ENCODE data around the gene BNIPL.

BNIPL gene

DNA sequence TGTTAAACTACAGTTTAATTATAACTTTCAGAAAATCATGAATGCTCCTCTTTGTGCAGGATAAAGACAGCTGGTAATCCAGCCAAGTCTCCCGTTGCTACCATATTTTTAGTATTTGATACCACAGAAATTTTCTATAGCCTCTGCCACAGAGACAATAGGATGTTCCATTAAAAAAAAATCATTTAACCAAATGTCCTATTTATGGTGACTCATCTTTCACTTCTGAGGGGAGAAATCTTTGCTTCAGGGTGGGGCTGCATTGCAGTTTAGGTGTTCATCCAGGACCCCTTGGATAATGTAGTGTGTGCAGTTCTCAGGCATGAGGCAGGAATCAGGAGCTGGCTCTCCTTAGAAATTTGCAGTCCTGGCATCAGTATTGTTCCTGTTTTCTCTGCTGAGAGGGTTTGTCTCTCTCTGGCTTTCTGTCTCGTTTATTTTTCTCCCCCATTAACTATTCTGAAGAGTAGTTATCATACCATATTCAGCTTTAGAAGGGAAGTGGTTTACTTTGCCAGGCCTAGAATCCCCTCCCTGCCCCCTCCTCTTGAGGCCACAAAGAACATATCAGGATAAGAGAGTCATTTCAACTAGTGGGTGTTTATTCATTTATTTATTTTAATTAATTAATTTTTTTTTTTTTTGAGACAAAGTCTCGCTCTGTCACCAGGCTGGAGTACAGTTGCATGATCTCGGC lies 25.1 kb upstream of the BNIPL start:
- no peak for DNase-seq

DNA sequence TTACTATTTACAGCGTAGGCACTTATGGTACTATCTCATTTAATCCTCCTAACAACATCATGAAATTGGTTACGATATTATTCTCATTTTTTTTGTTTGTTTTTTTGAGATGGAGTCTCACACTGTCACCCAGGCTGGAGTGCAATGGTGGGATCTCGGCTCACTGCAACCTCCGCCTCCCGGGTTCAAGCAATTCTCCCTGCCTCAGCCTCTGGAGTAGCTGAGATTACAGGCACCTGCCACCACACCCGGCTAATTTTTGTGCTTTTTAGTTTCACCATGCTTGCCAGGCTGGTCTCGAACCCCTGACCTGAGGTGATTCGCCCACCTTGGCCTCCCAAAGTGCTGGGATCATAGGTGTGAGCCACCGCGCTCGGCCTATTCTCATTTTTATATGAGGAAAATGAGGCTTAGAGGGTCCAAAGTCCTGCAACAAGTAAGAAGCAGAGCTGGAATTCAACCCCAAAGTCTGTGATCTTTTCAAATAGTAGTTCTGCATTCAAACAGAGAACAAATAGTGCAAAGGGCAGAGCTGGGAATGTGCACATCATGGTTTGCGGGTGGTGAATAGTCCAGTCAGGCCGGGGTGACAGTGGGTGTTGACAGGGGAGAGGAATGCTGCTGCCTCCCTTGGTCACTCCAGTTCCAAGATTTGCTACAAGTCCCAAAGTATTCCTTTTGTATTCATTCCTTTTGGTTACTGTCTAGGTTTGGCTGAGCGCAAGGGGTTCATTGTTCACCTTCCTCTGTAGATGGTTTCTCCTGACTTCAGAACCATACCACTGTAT lies 23.5 kb upstream of the BNIPL start:
- DNase-seq = no peak

DNA sequence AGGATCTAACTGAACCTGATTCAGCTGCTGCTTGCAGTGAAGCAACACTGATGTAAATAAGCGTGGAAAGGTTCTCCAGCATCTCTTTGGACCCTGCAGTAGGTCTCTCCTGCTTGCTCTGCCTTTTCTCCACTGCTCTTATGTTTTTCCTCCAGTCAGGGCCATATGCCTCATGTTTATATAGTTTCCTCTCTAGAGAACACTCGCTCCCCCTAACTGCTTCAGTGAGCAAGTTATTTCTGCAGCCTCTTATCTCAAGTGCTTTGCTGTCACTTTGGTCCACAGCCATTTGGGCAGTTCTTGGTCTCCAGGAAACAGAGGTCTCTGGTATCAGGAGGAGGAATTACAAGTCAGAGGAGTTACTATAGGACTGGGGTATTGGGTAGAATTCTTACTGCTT lies 22.9 kb upstream of the BNIPL start:
- DNase-seq = peak in 1 of 2 experiments; percentile 79

DNA sequence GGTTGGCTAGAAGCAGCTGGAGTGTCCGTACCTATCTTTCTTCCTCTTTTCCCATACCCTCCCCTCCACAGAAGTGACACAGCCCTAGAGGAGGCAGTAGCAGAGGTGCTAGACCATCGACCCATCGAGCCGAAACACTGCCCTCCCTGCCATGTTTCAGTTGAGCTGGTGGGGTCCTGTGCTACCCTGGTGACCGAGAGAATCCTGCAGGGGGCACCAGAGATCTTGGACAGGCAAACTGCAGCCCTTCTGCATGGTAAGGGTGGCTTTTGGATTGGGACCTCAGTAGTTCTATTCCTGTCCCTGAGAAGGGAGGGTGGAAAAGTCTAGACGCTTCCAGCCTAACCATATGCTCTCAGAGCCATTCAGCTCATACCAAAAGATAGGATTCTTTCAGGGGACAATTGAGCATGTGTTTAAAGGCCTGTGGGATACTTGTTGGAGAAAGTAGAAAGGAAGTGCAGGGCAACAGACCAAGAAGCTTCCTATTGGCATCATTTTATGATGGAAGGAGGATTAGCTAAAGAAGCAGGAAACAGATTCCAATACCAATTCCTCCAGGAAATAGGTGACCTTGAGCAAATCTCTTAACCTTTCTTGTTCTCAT lies 11.7 kb upstream of the BNIPL start:
- peak; percentile 44 to 62 for DNase-seq

DNA sequence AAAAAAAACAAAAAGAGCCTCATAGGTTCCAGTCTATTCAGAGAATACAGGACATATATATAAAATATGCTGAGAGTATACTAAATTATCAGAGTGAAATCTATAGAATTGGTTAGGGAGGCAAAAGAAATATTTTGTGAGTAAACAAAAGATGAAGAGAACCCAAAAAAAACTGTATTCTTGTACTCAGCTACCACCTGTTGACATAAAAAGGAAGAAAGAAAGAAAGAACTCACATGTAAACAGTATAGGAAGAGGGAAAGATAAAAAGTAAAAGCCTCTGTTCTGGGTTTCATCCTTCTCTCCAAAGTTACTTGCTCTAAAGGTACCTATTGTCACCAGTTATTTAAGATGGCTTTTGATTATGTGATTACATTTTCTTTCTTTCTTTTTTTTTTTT lies 9.9 kb upstream of the BNIPL start:
- no peak for DNase-seq

DNA sequence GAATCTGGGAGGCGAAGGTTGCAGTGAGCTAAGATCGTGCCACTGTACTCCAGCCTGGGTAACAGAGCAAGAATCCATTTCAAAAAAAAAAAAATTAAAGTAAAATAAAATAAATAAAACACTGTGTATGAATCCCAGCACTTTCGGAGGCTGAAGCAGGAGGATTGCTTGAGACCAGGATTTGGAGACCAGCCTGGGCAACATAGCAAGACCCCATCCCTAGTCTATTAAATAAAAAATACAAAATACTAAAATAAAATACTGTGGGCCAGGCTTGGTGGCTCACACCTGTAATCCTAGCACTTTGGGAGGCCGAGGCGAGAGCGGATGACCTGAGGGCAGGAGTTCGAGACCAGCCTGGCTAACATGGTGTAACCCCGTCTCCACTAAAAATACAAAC lies 4.2 kb upstream of the BNIPL start:
- DNase-seq = no peak

DNA sequence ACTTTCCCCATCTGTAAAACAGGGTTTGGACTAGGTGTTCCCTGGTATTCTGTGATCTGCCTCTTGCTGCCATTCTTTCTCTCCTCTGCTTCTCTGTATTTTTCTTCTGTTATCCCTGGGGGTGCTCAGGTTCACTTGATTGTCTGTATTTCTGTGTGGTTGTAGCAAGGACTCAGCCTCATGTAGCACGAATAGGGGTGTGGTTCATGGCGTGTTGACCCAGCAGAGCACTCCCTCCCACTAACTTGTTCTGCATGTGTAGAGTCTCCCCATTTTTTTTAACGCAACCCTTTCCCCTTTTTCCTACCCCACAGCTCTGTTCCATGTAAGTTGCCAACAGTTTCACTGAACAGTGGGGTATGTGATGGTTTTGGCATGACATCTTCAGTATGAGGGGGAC lies 1.2 kb upstream of the BNIPL start:
- DNase-seq = no peak

DNA sequence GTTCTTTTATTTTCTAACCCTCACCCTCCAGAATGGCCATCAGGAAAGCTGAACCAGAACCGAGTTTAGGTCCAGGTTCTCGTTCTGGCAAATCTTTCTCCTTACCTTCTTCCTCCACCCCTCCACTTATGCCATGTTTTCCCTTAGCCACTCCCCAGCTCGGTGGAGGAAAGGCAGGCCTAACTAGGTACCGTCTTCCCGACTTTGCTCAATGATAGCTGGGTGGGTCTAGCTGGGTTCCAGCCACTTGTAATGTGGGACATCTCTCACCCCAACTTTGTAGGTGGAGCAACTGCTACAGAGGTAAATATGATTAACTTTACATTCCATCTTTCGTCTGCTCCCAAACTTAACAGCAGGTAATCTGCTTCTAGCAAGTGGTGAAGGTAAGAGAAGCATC lies 646 bp downstream of the BNIPL start:
- DNase-seq = no peak

DNA sequence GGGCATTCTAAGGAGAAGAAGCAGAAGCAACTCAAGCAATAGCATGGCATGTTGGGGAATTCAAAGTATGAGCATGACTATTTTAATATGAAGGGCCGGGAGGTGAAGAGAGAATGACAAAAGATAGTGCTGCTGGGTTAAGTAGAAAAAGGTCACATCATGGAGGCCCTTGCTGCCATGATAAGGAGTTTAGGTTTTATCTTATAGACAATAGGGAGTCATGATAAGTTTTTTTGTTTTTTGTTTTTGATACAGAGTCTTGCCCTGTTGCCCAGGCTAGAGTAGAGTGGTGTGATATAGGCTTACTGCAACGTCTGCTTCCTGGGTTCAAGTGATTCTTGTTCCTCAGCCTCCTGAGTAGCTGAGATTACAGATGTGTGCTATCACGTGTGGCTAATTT lies 3.1 kb downstream of the BNIPL start:
- no peak for DNase-seq

DNA sequence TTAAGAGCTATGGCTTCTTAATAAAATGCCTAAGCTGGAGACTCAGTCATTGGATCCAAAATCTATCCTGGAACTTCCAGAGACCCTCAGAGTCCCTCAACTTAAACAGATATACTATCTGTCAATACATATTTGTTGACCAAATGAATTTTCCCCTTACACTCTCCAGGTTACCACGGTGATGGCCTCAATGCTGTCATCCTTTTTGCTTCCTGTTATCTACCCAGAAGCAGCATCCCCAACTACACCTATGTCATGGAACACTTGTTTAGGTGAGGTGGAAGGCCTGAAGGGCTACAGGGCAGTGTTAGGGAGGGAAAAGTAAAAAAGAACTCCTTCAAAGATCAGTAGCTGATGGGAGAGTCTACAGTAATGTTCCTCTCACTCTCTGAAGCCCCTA lies 6.8 kb downstream of the BNIPL start:
- DNase-seq = no peak

DNA sequence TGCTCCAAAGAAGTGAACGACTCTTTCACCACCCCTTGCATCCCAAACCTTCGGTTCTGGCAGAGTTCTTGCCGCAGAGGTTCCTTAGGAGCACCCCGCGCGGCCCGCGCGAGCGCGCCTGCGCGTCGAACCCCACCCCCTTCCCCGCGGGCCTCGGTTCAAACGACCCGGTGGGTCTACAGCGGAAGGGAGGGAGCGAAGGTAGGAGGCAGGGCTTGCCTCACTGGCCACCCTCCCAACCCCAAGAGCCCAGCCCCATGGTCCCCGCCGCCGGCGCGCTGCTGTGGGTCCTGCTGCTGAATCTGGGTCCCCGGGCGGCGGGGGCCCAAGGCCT lies 11.2 kb downstream of the BNIPL start, which contains the start of gene C1orf56:
TSS of gene C1orf56 (plus strand) at position 161 of the 334 bp plus-strand sequence. CDS start at position 258, 97 bp downstream.
- DNase-seq = peak; percentile 68 to 74

DNA sequence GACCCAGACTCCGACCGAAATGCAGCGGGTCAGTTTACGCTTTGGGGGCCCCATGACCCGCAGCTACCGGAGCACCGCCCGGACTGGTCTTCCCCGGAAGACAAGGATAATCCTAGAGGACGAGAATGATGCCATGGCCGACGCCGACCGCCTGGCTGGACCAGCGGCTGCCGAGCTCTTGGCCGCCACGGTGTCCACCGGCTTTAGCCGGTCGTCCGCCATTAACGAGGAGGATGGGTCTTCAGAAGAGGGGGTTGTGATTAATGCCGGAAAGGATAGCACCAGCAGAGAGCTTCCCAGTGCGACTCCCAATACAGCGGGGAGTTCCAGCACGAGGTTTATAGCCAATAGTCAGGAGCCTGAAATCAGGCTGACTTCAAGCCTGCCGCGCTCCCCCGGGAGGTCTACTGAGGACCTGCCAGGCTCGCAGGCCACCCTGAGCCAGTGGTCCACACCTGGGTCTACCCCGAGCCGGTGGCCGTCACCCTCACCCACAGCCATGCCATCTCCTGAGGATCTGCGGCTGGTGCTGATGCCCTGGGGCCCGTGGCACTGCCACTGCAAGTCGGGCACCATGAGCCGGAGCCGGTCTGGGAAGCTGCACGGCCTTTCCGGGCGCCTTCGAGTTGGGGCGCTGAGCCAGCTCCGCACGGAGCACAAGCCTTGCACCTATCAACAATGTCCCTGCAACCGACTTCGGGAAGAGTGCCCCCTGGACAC lies 11.7 kb downstream of the BNIPL start:
- DNase-seq = peak; percentile 45 to 68

DNA sequence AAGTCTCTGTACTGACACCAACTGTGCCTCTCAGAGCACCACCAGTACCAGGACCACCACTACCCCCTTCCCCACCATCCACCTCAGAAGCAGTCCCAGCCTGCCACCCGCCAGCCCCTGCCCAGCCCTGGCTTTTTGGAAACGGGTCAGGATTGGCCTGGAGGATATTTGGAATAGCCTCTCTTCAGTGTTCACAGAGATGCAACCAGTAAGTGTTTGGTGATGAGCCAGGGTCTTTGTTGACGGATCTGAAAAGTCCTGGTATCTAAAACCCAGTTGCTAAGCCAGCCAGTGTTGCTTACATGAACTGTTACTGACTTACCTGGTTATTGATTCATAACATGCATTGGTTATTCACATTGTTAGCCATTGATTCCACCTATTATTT lies 12.3 kb downstream of the BNIPL start:
- DNase-seq = no peak

DNA sequence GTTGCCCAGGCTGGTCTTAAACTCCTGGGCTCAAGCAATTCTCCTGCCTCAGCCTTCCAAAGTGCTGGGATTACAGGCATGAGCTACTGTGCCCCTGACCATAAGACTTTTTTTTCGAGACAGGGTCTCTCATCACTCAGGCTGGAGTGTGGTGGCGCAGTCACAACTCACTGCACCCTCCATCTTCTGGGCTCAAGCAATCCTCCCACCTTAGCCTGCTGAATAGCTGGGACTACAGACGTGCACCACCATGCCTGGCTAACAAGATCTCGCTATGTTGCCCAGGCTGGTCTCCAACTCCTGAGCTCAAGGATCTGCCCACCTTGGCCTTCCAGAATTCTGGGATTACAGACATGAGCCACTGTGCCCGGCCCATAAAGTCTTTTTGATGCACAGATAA lies 13.1 kb downstream of the BNIPL start:
- no peak for DNase-seq

DNA sequence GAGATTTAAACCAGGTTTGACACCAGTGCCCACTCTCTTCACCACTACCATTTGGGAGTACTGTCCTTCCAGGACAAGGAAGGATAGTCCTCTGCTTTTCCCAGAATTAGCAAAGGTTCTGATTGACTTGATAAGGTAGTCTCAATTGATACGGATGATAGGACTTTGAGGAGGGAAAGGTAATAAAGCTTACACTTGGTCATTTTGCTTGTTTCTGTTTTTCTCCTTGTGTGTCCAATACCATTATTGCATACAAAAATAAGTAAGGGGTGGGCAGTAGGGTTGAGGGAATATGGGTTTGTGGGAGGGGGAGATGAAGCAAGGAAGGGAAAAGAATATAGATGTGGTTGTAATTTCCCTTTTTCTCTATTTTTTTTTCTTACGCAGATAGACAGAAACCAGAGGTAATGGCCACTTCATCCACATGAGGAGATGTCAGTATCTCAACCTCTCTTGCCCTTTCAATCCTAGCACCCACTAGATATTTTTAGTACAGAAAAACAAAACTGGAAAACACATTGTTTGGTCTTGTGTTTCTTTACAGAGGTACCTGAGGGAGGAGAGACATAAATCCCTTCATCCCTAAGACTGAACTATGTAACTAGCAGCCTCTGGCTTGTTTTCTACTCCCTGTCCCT lies 13.8 kb downstream of the BNIPL start:
- no peak for DNase-seq

DNA sequence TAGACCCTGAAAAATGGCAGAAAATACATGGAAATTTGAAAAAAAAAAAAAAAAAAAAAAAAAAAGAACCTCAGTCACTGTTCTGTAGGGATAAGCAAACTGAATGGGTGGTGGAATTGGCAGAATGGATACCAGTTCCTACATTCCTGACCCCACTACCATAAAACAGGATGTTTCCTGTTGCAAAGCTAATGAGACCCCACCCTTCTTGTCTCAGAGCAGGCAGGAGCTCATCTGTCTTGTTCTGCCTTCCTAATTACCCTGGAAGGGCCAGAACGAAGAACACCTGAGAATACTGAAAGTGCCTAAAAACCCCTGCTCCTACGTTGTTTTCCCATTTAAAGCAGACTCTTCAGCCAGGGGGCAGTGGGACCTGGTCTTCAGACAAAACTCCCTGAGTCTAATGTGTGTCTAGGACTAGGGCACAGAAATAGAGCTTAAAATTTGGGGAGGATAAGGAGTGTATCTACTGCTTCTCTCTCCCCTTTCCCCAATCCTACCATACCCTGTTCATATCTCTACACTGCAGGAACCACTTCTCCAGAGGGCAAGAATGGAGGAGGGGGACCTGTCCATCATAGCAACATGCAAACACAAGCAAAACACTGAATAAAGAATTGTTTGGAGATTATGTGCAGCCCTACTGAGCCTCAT lies 15.1 kb downstream of the BNIPL start:
- no peak for DNase-seq

DNA sequence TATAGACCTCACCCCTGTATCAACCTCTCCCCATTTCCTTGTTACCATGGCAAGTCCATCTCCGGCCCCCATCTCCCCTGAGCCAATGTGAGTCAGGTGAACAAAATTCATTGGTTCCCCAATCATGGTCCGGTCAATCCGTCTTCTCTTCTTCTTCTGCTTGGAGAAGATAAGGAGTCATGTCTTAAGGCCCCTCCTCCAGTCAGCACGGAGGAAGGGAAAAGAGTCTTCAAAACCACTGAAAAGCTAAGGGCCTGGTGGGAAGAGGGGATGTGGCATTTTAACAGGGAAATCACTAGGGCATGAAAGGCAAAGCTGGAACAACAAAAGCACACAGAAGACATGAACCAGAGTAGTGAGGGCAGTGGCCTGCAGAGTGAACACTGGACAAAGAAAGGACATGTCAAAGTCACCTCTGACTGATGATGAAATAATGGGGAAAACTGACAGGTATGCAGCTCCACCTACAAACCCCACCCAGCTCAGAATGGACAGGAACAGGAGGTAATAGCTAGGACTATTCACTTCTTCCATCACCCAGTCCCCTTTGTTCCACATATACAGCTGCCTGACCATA lies 18.7 kb downstream of the BNIPL start:
- no peak for DNase-seq

DNA sequence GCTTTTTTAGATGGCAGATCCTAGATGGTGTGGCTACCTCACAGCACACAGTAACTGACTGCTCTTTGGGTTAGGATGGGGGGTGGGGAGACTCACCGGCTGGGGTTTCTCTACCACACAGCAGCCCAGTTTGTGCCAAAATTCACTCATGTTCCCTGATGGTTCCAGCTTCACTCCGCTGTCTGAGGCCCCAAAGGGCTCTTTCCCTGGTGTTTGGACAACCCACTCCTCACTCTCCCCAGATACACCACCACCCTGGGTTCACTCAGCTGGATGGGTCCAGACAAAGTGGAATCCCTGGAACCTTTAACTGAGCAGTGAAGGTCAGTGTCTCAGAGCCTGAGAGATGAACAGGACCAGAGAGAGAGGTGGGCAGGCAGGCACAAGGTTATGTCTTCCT lies 19.2 kb downstream of the BNIPL start:
- no peak for DNase-seq

DNA sequence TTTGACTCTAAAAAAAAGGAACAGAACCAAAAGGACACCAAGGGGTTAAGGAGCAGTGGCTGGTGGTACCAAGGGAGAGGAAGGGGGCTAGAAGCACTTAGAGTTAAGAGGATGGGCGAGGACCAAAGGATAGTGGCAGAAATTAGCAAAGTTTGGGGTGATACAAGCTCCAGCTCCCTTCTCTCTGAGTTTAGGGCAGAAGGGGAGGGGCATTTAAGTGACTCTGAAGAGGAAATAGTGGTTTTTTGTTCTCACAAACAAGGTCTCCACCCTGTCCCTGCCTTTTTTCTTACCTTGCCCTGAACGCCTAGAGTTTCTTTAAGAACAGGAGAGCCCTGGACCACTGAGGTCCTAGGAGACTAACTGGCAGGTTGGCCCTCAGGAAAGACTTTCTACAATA lies 19.8 kb downstream of the BNIPL start:
- no peak for DNase-seq

DNA sequence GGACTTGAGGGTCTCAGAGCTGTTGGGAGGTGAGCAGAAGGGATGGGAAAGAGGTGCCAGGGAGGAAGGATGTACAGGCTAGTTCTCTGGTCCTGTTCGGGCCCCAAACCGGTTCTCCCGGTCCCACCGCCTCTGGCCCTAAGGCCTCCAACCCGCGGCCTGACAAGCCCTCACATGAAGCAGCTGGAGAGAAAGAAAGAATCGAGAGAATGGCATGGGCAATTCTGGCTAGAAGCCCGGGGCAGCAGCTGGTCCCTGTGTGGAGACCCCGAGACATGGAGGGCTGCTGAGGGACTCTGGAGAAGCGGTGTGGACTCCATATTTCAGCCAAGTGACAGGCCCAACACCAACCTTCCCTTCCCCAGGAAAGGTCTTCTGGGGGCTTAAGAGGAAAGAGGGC lies 22.3 kb downstream of the BNIPL start:
- DNase-seq = no peak

DNA sequence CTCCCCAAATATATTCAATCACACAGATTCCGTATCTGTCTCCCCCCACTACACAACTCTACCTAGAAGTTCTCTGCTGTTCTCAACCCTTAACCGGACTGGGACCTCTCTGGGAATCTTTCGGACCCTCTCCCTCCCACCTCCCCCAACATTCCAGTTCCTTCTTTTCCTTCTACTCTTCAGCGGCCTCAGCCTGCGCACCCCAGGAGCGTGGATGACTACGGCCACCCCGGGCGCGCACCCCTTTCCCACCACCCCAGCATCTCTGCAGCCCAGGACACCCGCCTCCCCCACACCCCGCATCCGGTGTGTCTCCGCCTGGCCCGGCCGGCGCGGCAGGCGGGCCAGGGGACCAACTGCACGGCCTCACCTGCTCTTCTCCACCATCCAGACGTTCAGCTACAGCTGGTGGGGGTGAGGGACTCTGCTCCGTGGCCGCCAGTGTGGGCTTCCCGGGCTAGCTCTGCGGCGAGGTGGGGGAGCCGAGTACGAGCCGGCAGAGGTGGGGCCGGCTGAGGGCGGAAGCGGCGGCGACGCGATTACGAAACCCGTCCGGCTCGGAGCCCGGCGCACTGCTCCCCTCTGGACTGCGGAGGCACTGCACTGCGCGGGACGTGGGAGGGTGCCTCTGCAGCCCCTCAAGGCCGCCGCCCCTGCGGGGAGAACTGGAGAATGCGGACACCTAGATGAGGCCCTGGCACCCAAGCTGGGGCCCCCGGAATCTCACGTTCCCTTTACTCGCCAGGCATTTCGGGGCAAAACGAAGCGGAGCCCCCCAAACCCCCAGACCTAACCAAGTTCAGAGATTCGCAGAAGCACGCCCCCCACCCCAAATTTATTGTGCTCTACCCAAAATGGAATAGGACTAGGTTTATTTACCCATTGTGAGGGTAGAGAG lies 23.0 kb downstream of the BNIPL start, which contains the start of gene CDC42SE1:
TSS of gene CDC42SE1 (minus strand) at position 514 of the 898 bp plus-strand sequence. CDS start 3,892 bp downstream, outside the sequence.
- peak; percentile 73 to 90 for DNase-seq
